Liver (tissue), 3 donors: ENCODE measurements around the gene STMN1.

Source experiments
- FOXA1 ChIP-seq: IDR thresholded peaks from 2 replicates; pipeline ENCODE4 v1.6.1; 2016; ENCODE audit warnings: antibody characterized with exemption
- HNF4A ChIP-seq, 2 donors: conservative IDR thresholded peaks; 2 replicates each; pipeline ENCODE4 v1.6.1; 2016; ENCODE audit warnings: antibody characterized with exemption in 2 of 2, mild to moderate bottlenecking in 2 of 2
- RAD21 ChIP-seq, 2 donors: IDR thresholded peaks; 2 replicates each; pipeline ENCODE4 v1.6.1; 2016; ENCODE audit warnings: antibody characterized with exemption in 2 of 2, mild to moderate bottlenecking in 2 of 2
- RXRA ChIP-seq, 2 donors: IDR thresholded peaks; 2 replicates each; pipeline ENCODE4 v1.6.1; 2017 to 2018; ENCODE audit warnings: antibody characterized with exemption in 2 of 2, mild to moderate bottlenecking in 1 of 2
- TF ChIP-seq, protein P1 (sequence below): fragments of 150-350 bp; IDR thresholded peaks from 2 replicates; pipeline ENCODE4 v1.5.1; 2017; ENCODE audit warnings: improper control_type of control experiment, low read depth, low read length; ENCODE audit not compliant: missing input control
- TF ChIP-seq, protein P2 (sequence below): IDR thresholded peaks from 2 replicates; pipeline ENCODE4 v1.6.1; 2016; ENCODE audit warnings: antibody characterized with exemption
- donor health status: healthy.
- donor health status: healthy.

DNA sequence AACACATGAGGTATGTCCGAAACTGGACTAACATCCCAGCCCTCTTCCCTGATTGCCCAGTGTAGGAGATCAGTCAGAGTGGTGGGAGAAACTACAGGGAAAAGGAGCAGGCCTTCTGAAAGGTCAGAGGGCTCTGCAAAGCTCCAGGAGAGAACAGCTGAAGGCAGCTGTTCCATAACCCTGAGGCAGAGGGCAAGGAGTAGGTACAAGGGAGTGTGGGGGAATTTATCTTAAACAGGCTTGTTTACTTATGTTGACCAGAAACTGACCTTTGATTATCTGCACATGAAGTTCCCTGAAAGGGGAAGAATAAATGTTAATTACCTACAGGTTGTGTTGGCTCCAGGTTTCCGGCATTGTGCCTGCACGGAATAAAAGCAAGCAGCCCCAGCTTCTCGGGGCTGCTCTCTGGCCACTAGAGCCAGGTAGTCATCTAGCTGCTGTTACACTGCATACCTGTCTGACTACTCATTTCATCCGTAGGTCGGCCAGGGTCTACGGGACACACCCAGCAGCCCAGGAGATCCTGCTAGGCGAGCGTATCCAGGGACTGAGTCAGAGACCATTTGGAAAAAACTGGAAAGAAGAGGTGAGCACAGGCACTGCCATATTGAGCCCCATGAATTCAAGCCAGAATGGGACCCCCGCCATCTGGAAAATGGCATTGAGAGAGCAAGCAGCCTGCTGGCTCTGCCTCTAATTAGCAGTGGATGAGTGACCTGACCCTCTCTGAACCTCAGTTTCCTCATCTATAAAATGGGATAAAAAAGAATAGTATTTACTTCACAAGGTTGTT is 15.8 kb downstream of the STMN1 start:
- TF ChIP-seq, protein P1, sequence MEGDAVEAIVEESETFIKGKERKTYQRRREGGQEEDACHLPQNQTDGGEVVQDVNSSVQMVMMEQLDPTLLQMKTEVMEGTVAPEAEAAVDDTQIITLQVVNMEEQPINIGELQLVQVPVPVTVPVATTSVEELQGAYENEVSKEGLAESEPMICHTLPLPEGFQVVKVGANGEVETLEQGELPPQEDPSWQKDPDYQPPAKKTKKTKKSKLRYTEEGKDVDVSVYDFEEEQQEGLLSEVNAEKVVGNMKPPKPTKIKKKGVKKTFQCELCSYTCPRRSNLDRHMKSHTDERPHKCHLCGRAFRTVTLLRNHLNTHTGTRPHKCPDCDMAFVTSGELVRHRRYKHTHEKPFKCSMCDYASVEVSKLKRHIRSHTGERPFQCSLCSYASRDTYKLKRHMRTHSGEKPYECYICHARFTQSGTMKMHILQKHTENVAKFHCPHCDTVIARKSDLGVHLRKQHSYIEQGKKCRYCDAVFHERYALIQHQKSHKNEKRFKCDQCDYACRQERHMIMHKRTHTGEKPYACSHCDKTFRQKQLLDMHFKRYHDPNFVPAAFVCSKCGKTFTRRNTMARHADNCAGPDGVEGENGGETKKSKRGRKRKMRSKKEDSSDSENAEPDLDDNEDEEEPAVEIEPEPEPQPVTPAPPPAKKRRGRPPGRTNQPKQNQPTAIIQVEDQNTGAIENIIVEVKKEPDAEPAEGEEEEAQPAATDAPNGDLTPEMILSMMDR: no peak
- no peak for TF ChIP-seq RAD21 (IDR thresholded peaks at IDR 0.05)
- TF ChIP-seq HNF4A (conservative IDR thresholded peaks at IDR 0.05): peak; percentile 54 to 59
- TF ChIP-seq RXRA (IDR thresholded peaks at IDR 0.05): peak; percentile 46 to 58
- TF ChIP-seq FOXA1: no peak
- TF ChIP-seq, protein P2, sequence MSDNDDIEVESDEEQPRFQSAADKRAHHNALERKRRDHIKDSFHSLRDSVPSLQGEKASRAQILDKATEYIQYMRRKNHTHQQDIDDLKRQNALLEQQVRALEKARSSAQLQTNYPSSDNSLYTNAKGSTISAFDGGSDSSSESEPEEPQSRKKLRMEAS: no peak
